ENCODE results near the gene DISC1. TPM values are rescaled to one million over a fixed set of nuclear protein-coding genes. Genes with fewer than 3 reads are reported as not detected.

DISC1 gene
- total and polyA plus RNA-seq, 2 donors (not counting 3 experiments of a cell fraction or from before 2014, with no cell fraction given): 3.3 to 14.7 TPM

DNA sequence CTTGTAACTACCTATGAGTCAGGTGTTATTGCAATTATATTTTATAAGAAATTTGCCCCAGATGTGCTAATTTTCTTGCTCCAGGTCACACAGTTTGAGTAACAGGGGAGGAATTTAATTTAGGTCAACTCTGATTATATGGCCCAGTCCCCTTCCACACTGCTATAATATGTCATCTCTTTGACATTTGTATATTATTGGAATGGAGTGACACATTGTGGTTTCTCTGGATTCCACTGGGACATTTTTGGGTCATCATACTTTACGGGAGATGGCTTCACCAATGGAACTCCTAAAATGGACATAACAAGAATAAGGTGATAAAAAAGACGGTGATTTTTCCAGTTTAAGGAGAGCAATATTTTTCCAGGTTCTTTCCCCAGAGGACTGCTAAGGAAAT, 191.2 kb downstream of the DISC1 start:
- H3K4me2 ChIP-seq (ENCODE audit: insufficient read depth, low read length): no peak overlapping the region
- H3K9me1 ChIP-seq (replicated peaks; ENCODE audit: control insufficient read depth, extremely low read depth, insufficient read depth, low read length): no peaks in the 10 kb centered on the region
- H3K27ac ChIP-seq (ENCODE audit: insufficient read depth, low read depth, low read length): no peak overlapping the region
- POLR2A ChIA-PET: no interaction called here
- no TSS peak for BruUV-seq (replicated peaks)
- dilution Hi-C loops (cut with MboI; ENCODE audit: extremely low pct_ligation_motif_present, low sequenced_read_pairs) (no loop called here), intact Hi-C loops (cut with micrococcal nuclease) (no loop called here)
- DNase-seq (ENCODE audit: low read depth, low spot score) (no peak), FAIRE-seq (no peak)
- CTCF ChIA-PET: no interaction called here
- no peak overlapping the region for H3K9ac ChIP-seq (replicated peaks; ENCODE audit: extremely low read depth, insufficient read depth, low read length)
- H2AFZ ChIP-seq (ENCODE audit: low read depth, low read length): no peak overlapping the region
- no peak overlapping the region for H3K4me3 ChIP-seq (replicated peaks in 1 of 3; ENCODE audit: insufficient read depth in 1 of 3, low read depth in 1 of 3, low read length in 3 of 3)
- H3K4me1 ChIP-seq (ENCODE audit: control insufficient read depth, extremely low read depth, insufficient read depth, low read length): peaks cover 18% of the 10 kb centered on the region
- TF ChIP-seq POLR2A (IDR thresholded peaks at IDR 0.05; ENCODE audit: low read depth, low read length) (no peak), EZH2 (IDR thresholded peaks at IDR 0.05; ENCODE audit: borderline replicate concordance, low read depth, low read length, severe bottlenecking) (no peak), GATA2 (IDR thresholded peaks at IDR 0.05; ENCODE audit: insufficient read depth, insufficient read length, low read depth, low read length) (no peak), JUN (IDR thresholded peaks at IDR 0.05; ENCODE audit: borderline replicate concordance, insufficient read depth, insufficient read length, low read depth) (no peak), FOS (IDR thresholded peaks at IDR 0.05; ENCODE audit: borderline replicate concordance, insufficient read depth, low read length) (no peak), POLR2AphosphoS5 (IDR thresholded peaks at IDR 0.05; ENCODE audit: insufficient read depth, low read depth, low read length) (no peak), MYC (IDR thresholded peaks at IDR 0.05; ENCODE audit: low read depth, low read length) (no peak)
- TF ChIP-seq, protein P1, sequence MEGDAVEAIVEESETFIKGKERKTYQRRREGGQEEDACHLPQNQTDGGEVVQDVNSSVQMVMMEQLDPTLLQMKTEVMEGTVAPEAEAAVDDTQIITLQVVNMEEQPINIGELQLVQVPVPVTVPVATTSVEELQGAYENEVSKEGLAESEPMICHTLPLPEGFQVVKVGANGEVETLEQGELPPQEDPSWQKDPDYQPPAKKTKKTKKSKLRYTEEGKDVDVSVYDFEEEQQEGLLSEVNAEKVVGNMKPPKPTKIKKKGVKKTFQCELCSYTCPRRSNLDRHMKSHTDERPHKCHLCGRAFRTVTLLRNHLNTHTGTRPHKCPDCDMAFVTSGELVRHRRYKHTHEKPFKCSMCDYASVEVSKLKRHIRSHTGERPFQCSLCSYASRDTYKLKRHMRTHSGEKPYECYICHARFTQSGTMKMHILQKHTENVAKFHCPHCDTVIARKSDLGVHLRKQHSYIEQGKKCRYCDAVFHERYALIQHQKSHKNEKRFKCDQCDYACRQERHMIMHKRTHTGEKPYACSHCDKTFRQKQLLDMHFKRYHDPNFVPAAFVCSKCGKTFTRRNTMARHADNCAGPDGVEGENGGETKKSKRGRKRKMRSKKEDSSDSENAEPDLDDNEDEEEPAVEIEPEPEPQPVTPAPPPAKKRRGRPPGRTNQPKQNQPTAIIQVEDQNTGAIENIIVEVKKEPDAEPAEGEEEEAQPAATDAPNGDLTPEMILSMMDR (IDR thresholded peaks at IDR 0.05; ENCODE audit: extremely low read depth in 1 of 2, insufficient read depth in 1 of 2, low read depth in 1 of 2, low read length in 2 of 2): no peak
- no peaks in the 10 kb centered on the region for H4K20me1 ChIP-seq (replicated peaks; ENCODE audit: control insufficient read depth, extremely low read depth, insufficient read depth, low read length)
- no peaks in the 10 kb centered on the region for H3K79me2 ChIP-seq (ENCODE audit: control insufficient read depth, insufficient read depth, low read length)
- H3K9me3 ChIP-seq (replicated peaks; ENCODE audit: control insufficient read depth, insufficient read depth, low read length): no peaks in the 10 kb centered on the region
- H3K36me3 ChIP-seq (ENCODE audit: control insufficient read depth in 2 of 2, extremely low read depth in 1 of 2, insufficient read depth in 2 of 2, low read length in 2 of 2): no peaks in the 10 kb centered on the region
- H3K27me3 ChIP-seq (ENCODE audit: control insufficient read depth in 2 of 2, insufficient read depth in 2 of 2, low read length in 2 of 2): no peaks in the 10 kb centered on the region
